Chondrocyte (in vitro differentiated cells): ENCODE measurements around the gene IGSF21. TPM values are rescaled to one million over a fixed set of nuclear protein-coding genes. Genes with fewer than 3 reads are reported as not detected.
A peak's percentile ranks its signal among the peaks of the same experiment; 100 is the strongest.

ENCODE experiments used
- DNase-seq: peaks from one replicate; pipeline ENCODE4 v3.0.0; 2021; ENCODE audit warnings: mixed read lengths, low spot score
- H3K27ac Mint-ChIP-seq: one replicate; pipeline ENCODE4 v1.8.0; 2021; ENCODE audit warnings: mild to moderate bottlenecking, moderate library complexity, mixed read lengths; ENCODE audit not compliant: unreplicated experiment
- H3K27me3 Mint-ChIP-seq: 2 replicates; pipeline ENCODE4 v1.8.0; 2021; ENCODE audit warnings: low read depth, mixed read lengths
- H3K36me3 Mint-ChIP-seq: 2 replicates; pipeline ENCODE4 v1.8.0; 2021; ENCODE audit warnings: low read depth, mixed read lengths
- H3K4me1 Mint-ChIP-seq: 2 replicates; pipeline ENCODE4 v1.8.0; 2021; ENCODE audit warnings: low read depth, mild to moderate bottlenecking, mixed read lengths
- H3K4me3 Mint-ChIP-seq: one replicate; pipeline ENCODE4 v1.8.0; 2021; ENCODE audit warnings: mild to moderate bottlenecking, moderate library complexity, mixed read lengths; ENCODE audit not compliant: unreplicated experiment
- H3K9me3 Mint-ChIP-seq: 2 replicates; pipeline ENCODE4 v1.8.0; 2021; ENCODE audit warnings: low read depth, mixed read lengths
- total RNA-seq: library from RNA; stranded (reverse); gene quantifications from 3 replicates; pipeline ENCODE4 v1.2.1, GENCODE V29; 2021
- TF ChIP-seq, protein P1 (sequence below): fragments of 200-600 bp; sonication (generic); IDR thresholded peaks from 2 replicates; pipeline ENCODE4 v1.5.0; 2021; ENCODE audit warnings: antibody characterized with exemption, mild to moderate bottlenecking, moderate library complexity

Gene IGSF21
- total RNA-seq, 1 donor from 2014 or later: not detected

DNA sequence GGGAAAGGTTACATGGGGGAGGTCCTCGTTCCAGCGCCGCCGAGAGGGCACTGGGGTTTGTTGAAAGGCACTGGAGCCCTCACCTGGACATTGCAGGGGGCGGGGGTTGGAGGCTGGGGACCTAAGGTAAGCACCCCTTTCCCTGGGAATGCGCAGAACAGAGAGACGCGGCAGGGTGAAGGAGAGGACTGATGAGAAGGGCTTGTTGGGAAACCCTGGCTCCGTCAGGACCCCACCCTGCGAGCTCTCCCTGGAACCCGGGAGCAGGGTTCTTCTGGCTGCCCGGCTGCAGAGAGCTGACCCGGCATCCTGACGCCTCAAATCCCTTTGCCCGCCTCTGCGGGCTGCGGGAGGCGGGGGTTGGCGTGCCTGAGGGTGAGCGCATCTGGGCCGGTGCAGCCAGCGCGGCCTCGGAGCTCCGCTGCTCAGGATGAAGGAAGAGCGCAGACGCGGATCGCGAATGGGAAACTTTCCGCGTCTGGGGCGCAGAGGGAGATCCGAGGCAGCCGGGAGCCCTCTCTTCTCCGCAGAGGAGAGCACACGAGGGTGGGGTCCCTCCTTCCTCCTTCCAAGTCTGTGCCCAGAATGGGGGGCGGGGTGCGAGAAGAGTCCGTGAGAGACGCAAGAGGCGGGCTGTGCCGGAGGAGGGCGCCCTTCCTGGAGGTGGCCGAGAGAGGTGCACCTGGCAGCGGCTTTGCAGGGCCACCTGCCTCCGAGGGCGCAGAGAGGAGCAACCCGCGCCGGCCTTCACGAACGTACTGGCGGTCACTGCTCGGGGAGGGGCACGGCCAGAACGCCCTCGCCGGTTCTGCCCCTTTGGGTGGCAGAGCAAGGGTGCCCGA, 2.4 kb downstream of the IGSF21 start:
- H3K4me1 Mint-ChIP-seq: peaks cover 14% of the 10 kb centered on the region
- DNase-seq: no peak
- H3K27ac Mint-ChIP-seq: no peak overlapping the region
- TF ChIP-seq, protein P1, sequence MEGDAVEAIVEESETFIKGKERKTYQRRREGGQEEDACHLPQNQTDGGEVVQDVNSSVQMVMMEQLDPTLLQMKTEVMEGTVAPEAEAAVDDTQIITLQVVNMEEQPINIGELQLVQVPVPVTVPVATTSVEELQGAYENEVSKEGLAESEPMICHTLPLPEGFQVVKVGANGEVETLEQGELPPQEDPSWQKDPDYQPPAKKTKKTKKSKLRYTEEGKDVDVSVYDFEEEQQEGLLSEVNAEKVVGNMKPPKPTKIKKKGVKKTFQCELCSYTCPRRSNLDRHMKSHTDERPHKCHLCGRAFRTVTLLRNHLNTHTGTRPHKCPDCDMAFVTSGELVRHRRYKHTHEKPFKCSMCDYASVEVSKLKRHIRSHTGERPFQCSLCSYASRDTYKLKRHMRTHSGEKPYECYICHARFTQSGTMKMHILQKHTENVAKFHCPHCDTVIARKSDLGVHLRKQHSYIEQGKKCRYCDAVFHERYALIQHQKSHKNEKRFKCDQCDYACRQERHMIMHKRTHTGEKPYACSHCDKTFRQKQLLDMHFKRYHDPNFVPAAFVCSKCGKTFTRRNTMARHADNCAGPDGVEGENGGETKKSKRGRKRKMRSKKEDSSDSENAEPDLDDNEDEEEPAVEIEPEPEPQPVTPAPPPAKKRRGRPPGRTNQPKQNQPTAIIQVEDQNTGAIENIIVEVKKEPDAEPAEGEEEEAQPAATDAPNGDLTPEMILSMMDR: peak; percentile 45
- H3K9me3 Mint-ChIP-seq: no peaks in the 10 kb centered on the region
- H3K36me3 Mint-ChIP-seq: peaks cover 1% of the 10 kb centered on the region
- peaks cover 77% of the 10 kb centered on the region for H3K27me3 Mint-ChIP-seq
- H3K4me3 Mint-ChIP-seq: no peak overlapping the region

DNA sequence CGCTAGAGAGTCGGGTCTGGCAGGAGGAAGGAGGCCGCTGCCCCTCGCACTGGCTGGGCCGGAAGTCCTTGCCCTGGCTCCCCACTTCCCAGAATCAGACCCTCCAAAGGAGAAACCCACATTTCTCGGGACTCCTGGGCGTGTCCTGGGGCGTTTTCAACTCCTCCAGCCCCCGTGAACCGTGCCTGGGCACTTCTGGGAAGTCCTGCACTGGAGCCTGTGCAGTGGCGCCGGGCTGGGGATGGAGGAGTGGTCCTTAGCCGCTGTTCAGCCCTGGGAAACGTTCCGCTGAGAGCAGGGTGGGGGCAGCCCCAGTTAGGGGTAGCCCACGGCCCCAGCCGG, 3.0 kb downstream of the IGSF21 start:
- TF ChIP-seq, protein P1: no peak
- peaks cover 1% of the 10 kb centered on the region for H3K36me3 Mint-ChIP-seq
- no peak overlapping the region for H3K27ac Mint-ChIP-seq
- peaks cover 14% of the 10 kb centered on the region for H3K4me1 Mint-ChIP-seq
- H3K4me3 Mint-ChIP-seq: no peak overlapping the region
- H3K27me3 Mint-ChIP-seq: peaks cover 79% of the 10 kb centered on the region
- no peak for DNase-seq
- H3K9me3 Mint-ChIP-seq: no peaks in the 10 kb centered on the region

DNA sequence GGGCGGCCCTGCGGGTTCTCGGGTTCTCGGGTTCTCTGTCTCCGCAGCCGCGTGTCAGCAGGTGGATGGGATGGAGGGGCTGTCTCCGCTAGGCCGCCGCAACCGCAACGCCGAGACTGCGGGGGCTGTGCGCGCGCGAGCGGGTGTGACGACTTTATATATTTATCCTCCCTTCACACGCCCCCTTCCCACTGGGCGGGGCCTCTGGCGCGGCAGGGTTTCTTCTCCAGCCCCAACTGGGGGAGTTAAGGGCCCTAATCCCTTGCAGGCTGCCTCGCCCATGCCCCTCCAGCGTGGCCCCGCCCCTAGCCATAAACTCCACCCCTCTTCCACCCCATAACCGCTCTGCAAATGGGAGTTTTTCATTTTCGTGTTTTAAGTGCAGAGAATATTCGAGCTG, 3.4 kb downstream of the IGSF21 start:
- H3K36me3 Mint-ChIP-seq: peaks cover 1% of the 10 kb centered on the region
- H3K27me3 Mint-ChIP-seq: peaks cover 77% of the 10 kb centered on the region
- no peak for DNase-seq
- H3K4me1 Mint-ChIP-seq: peaks cover 14% of the 10 kb centered on the region
- H3K9me3 Mint-ChIP-seq: no peaks in the 10 kb centered on the region
- TF ChIP-seq, protein P1: no peak
- no peak overlapping the region for H3K27ac Mint-ChIP-seq
- H3K4me3 Mint-ChIP-seq: no peak overlapping the region

DNA sequence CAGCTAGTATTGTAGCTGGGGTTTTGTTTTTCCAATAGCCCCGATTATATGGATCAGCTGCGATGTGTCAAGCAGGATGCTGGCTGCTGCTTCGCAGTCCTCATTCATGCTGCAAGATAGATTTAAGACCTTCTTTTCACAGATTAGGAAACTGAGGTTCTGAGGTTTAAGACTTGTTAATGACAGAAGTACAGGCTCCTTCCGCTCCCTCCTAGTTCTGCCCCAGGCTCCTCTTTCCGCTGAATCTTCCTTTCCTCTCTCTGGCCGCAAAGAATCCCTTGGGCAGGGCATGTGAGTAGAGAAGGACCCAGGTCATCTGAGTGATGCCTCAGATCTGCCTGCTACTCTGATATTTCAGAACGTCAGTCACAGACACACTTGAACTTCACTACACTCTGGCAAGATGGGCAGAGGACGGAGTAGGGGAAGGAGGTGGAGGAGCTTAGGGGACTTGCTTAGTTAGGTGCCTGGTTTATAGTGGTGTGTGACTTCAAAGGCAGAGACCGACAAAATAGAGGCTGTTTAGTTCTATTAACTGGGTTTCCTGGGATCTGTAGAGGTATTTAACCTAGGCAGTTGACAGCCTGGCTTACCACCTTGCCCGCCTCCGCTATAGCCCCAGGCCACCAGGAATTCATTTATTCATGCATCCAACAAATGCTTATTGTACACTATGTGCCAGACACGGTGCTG, 4.2 kb downstream of the IGSF21 start:
- TF ChIP-seq, protein P1: no peak
- Mint-ChIP-seq H3K27ac (no peak overlapping the region), H3K36me3 (peaks cover 1% of the 10 kb centered on the region), H3K9me3 (no peaks in the 10 kb centered on the region), H3K27me3 (peaks cover 79% of the 10 kb centered on the region), H3K4me1 (peaks cover 14% of the 10 kb centered on the region), H3K4me3 (no peak overlapping the region)
- DNase-seq: peak; percentile 9

DNA sequence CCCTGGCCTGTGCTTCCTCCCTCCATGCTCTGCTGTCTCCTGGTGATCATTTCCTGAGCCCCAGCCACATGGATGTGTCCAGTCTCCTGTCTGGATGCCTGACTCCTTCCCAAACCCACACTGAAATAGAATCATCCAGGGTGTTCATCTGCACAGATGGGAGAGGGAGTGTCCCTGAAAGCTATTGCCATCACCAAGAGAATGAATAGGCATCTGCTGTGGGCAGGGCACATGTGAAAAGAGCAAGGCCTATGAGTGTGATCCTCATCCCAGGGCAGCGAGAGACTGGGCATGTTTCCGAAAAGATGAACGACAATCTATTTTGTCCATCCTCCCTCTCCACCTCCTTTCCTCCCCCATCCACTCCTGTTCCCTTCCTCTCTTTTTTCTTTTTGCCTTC, 5.0 kb downstream of the IGSF21 start:
- H3K27me3 Mint-ChIP-seq: peaks cover 81% of the 10 kb centered on the region
- H3K9me3 Mint-ChIP-seq: no peaks in the 10 kb centered on the region

More for the DNA sequence above, 5.0 kb downstream of the IGSF21 start:
- TF ChIP-seq, protein P1: no peak
- Mint-ChIP-seq H3K4me1 (peaks cover 14% of the 10 kb centered on the region), H3K27ac (no peak overlapping the region), H3K36me3 (peaks cover 1% of the 10 kb centered on the region), H3K4me3 (no peak overlapping the region)
- peak; percentile 15 for DNase-seq
